NCI-H524 treated with DMSO at 0.1 percent for 48 hours (cell line): ENCODE results near the gene CNN1.
"Not testable (repeated sequence)": the region's sequence is repeated elsewhere in the genome, so short reads cannot be mapped to it uniquely, and the experiment has no call there.

Experiments used
- DNase-seq: peaks from one replicate; lab custom pipeline; 2025; lab: John Stamatoyannopoulos, UW

CNN1 gene

GRCh38 chr19:11566164-11566563 lies 27.5 kb downstream of the CNN1 start:
- no peak for DNase-seq

- no peak for DNase-seq
These were observed 31.4 kb downstream of the CNN1 start for GRCh38 chr19:11570039-11570462.

GRCh38 chr19:11573354-11573753 lies 34.7 kb downstream of the CNN1 start:
- DNase-seq: not testable (repeated sequence)

GRCh38 chr19:11573763-11574162 lies 35.1 kb downstream of the CNN1 start:
- not testable (repeated sequence) for DNase-seq

GRCh38 chr19:11574689-11575088 lies 36.0 kb downstream of the CNN1 start:
- DNase-seq: no peak

GRCh38 chr19:11576227-11576626 lies 37.6 kb downstream of the CNN1 start:
- DNase-seq: no peak

GRCh38 chr19:11577451-11578257 lies 39.0 kb downstream of the CNN1 start, which contains the start of gene ACP5:
Gene ACP5, minus strand, starts transcription at chr19:11577645. Its CDS starts 328 bp downstream, at chr19:11577317.
- no peak for DNase-seq

- no peak for DNase-seq
These were observed 39.8 kb downstream of the CNN1 start for GRCh38 chr19:11578258-11579142.

- DNase-seq: no peak
These were observed 41.5 kb downstream of the CNN1 start for GRCh38 chr19:11580116-11580515.

GRCh38 chr19:11581740-11582139 lies 43.1 kb downstream of the CNN1 start:
- DNase-seq: no peak

- no peak for DNase-seq
These were observed 47.7 kb downstream of the CNN1 start for GRCh38 chr19:11586331-11586730.

GRCh38 chr19:11587302-11587974 lies 48.8 kb downstream of the CNN1 start:
- DNase-seq: no peak

GRCh38 chr19:11587975-11588631 lies 49.5 kb downstream of the CNN1 start:
- DNase-seq: no peak

- no peak for DNase-seq
These were observed 55.4 kb downstream of the CNN1 start for GRCh38 chr19:11594084-11594483.

- DNase-seq: no peak
These were observed 57.5 kb downstream of the CNN1 start for GRCh38 chr19:11596156-11596555.

GRCh38 chr19:11597202-11598102 lies 58.8 kb downstream of the CNN1 start, which contains the start of gene ZNF627:
Gene ZNF627, plus strand, starts transcription at chr19:11597483. Its CDS starts 145 bp downstream, at chr19:11597628.
- peak; percentile 94 for DNase-seq

GRCh38 chr19:11598103-11598483 lies 59.4 kb downstream of the CNN1 start:
- no peak for DNase-seq

GRCh38 chr19:11598746-11599145 lies 60.1 kb downstream of the CNN1 start:
- DNase-seq: no peak

- not testable (repeated sequence) for DNase-seq
These were observed 61.1 kb downstream of the CNN1 start for GRCh38 chr19:11599704-11600103.
